ENCODE data around the gene CCDC69.
"Not testable (repeated sequence)": the region's sequence is repeated elsewhere in the genome, so short reads cannot be mapped to it uniquely, and the experiment has no call there.

The CCDC69 gene

DNA sequence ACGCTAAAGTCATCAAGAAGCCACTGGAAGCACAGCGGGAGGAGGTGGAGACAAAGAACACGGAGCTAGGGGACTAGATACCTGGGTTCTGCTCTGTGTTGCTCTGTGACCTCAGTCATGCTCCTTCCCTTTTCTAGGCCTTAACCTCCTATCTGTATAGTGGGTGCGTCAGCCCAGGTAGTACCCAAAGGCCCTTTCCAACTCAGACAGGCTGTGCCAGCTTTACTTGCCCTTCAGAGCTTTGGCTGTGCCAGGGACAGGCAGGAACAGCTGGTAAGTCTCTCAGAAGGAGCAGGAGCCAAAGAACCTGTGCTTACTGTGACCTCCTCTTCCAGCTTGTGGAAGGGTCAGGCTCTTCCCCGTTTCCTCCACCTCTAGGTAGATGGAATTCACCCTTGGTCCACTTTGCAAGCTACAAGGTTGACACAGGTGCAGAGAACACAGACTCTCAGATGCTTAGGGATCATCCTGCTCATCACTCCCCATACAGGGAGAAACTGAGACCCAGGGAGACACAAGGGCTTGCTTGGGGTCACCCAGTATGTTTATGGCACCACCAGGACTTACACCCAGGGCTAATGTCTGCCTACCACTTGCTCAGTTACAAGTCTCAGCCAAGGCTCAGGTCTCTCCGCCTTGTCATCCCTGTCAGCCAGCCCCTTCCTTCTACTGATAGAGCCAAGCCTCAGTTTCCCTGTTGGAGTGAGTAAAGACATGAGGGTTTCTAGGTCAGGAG, 1.7 kb downstream of the CCDC69 start:
- DNase-seq (ENCODE audit: low read depth, low spot score): no peak

GRCh38 chr5:151221574-151221973, 2.3 kb downstream of the CCDC69 start:
- no peak for DNase-seq (ENCODE audit: low read depth, low spot score)

DNA sequence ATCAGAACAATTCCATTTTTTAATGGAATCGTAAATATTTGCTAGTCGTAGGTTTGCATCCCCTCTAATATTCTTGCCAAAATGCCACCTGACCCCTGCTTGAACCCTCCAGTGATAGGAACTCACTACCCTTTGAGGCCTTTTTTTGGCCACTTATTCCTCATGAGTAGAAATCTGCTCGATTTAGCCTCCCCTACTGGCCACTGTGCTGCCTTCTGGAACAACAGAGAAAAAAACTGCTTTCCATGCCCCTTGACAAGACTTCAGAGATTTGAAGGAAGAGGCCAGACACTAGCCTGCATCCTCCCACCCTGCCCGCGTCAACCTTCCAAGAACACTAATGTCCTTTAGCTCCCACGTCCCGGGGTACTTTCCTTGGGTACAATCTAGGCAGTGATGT, 4.1 kb downstream of the CCDC69 start:
- DNase-seq (ENCODE audit: low read depth, low spot score): no peak

DNA sequence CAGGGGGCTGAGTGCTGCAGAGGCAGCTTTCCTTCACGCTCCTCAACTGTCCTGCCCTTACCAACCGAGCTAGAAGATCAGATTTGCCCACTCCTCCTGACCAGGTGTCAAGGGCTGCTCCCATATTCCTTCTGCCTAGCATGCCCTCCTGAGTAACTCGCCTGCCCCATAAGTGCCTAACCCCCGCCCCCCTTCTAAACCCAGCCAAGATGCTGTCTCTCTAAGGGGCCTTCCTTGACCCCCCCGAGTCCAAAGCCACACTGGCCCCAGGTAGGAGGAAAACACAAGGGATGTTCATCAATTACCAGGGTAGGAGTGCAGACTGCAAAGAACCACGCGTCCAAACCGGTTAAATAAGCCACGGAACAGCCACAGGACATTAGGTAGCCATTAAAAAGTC, 4.8 kb downstream of the CCDC69 start:
- no peak for DNase-seq (ENCODE audit: low read depth, low spot score)

- no peak for DNase-seq (ENCODE audit: low read depth, low spot score)
Observed at GRCh38 chr5:151218177-151218576, 5.7 kb downstream of the CCDC69 start.

DNA sequence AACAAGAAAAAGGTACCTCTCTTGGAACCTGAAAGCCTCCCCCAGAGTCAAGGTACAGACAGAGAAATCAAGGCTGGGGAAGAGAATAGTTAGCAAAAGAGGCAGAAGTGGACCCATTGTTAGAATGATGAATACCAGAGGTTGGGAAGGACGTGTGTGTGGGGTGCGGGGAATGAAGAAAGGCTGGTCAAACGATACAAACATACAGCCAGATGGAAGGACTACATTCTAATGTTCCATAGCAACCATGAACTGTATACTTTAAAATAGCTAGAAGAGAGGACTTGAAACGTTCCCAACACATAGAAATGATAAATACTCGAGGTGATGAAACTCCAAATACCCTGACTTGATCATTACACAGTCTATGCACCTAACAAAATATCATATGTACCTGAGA, 7.1 kb downstream of the CCDC69 start:
- DNase-seq (ENCODE audit: low read depth, low spot score): no peak

GRCh38 chr5:151215546-151215880, 8.4 kb downstream of the CCDC69 start:
- no peak for DNase-seq (ENCODE audit: low read depth, low spot score)

- DNase-seq (ENCODE audit: low read depth, low spot score): no peak
Observed at GRCh38 chr5:151214614-151215545, 9.0 kb downstream of the CCDC69 start.

DNA sequence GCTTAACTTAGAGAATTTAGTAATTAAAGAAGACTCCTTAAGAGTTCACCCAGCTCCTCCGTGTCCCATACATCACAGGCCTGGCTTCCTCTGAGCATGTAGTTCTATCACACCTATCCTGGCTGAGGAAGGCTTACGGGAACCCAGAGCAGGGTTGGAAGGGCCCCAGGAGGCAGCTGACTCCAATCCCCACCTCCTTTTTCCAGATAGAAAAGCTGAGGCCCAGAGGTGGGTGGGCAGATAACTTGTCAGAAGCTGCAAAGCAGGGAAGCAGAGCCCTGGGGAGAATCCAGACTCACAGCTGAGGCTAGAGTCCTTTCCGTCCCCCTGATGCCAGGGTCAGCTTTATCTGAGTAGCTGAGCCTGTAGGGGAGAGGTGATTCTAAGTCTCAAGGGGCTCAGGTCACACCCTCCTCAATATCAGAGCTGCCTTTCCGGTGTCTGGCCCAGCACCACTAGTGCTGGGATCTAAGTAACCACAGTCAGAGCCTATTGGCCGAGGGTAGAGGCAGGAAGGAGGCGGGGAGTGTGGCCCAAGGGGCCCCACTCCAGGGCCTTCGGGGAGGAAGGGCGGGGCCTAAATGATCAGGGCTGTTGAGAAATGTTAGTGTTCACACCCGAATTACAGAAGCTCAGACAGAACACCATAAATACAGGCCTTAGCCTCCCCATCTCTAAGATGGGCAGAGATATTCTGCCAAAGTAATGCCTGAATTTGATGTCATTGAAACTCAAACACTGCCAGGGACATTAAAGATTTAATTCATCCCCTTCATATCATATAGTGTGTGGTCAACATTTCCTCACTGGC, 9.9 kb downstream of the CCDC69 start:
- no peak for DNase-seq (ENCODE audit: low read depth, low spot score)

- no peak for DNase-seq (ENCODE audit: low read depth, low spot score)
Observed at GRCh38 chr5:151212406-151212798, 11.5 kb downstream of the CCDC69 start.

GRCh38 chr5:151208481-151208914, 15.4 kb downstream of the CCDC69 start:
- DNase-seq (ENCODE audit: low read depth, low spot score): no peak

DNA sequence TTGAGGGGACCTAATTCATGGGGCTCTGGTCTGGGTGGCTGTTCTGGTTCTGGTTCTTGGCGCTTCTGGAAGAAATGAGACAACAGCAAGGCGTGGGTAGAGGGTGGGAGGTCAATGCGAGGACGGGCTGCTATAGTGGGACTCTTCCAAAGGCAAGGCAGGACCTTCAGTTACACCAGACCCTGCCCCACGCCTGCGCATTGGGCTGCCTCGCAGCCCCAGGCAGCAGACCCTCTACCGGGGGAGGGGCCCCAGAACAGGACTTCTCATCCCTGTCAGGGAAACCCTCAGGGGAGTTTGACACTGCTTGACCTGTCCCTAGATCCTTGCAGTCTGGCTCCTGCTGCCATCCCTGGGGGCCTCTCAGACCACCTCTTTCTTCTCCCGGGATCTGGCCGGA, 18.5 kb downstream of the CCDC69 start:
- no peak for DNase-seq (ENCODE audit: low read depth, low spot score)

- no peak for DNase-seq (ENCODE audit: low read depth, low spot score)
Observed at GRCh38 chr5:151204051-151204450, 19.8 kb downstream of the CCDC69 start.

- no peak for DNase-seq (ENCODE audit: low read depth, low spot score)
Observed at GRCh38 chr5:151202381-151203139, 21.3 kb downstream of the CCDC69 start.

DNA sequence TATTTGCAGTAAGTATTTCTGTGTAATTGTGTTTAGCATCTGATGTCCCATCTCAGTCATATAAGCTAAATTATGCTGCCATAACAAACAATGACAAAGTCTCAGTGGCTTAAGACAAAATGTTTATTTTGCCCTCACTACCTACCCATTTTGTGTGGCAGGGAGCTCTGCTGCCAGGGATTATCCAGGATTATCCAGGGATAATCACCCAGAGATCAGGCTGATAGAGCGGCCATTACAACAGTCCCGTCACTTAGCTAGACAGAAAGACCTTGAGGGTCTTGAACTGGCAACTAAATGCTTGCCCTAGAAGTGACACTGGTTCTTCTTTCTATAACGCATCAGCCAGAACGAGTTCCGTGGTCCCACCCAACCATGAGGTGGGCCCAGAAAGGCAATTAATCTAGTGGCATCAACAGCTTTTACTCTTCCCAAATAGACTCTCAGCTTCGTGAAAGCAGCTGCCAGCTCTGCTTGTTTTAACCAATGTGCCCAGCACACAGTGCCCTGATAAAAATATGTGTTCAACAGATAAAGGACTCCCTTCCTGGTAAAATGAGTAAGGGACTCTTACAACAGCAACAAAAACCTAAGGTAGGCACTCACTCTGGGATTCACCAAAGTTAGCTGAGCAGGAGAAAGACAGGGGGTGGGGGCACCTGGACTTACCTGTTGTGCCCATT, 22.8 kb downstream of the CCDC69 start:
- DNase-seq (ENCODE audit: low read depth, low spot score): no peak

GRCh38 chr5:151199581-151200185, 24.2 kb downstream of the CCDC69 start:
- DNase-seq (ENCODE audit: low read depth, low spot score): no peak

- DNase-seq (ENCODE audit: low read depth, low spot score): no peak
Observed at GRCh38 chr5:151198861-151199260, 25.0 kb downstream of the CCDC69 start.

DNA sequence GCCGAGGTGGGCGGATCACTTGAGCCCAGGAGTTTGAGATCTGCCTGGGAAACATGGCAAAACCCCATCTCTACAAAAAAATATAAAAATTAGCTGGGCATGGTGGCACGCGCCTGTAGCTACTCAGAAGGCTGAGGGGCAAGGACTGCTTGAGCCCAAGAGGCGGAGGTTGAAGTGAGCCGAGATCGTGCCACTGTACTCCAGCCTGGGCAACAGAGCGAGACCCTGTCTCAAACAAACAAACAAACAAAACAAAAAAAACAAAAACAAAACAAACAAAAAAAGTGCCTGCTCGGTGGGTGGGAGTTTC, 26.6 kb downstream of the CCDC69 start:
- not testable (repeated sequence) for DNase-seq (ENCODE audit: low read depth, low spot score)

DNA sequence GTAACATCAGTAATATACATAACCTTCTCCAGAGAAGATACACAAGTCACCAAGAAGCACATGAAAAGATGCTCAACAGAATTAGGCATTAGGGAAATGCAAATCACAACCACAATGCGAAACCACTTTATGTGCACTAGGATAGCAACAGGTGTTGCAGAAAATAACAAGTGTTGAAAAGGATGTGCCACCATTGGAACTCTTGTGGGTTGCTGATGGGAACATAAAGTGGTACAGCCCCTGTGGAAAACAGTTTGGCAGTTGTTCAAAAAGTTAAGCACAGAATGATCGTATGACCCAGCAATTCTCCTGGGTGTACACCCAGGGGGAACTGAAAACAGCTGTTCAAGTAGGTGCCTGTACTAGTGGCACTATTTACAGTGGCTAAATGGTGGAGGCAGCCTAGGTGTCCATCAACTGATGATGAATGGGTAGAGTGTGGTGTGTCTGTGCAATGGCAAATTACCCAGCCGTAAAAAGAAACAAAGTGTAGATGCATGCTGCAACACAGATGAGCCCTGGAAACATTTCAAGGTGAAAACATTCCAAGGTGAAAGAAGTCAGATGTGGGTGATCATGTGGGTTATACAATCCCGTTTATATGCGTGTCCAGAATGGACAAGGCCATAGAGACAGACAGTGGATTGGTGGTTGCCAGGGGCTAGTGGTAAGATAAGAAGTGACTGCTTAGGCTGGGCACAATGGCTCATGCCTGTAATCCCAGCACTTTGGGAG, 27.2 kb downstream of the CCDC69 start:
- DNase-seq (ENCODE audit: low read depth, low spot score): no peak

DNA sequence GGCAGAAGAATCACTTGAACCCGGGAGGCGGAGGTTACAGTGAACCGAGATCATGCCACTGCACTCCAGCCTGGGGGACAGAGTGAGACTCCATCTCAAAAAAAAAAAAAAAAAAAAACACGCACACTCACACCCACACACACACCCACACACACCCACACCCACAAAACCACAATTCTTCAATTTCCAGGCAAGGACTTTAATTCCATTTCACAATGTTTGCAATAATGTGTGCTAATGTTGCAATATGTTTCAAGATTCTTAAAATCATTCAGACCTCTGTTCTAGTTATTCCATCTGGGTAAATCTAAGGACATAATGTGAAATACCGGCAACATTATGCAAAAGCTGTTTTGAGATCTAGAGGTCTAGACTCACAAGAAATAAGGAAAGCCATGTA, 28.3 kb downstream of the CCDC69 start:
- DNase-seq (ENCODE audit: low read depth, low spot score): no peak

All from brain pericyte (primary cell).